Amniotic epithelial cell (primary cell): ENCODE data around the gene UBE2L3.
"Not testable (repeated sequence)": the region's sequence is repeated elsewhere in the genome, so short reads cannot be mapped to it uniquely, and the experiment has no call there.

Source experiments
- DNase-seq: peaks from one replicate; pipeline ENCODE4 v3.0.0-alpha.2; 2010; ENCODE audit warnings: low read depth

The UBE2L3 gene

GRCh38 chr22:21626735-21627469, 59.4 kb downstream of the UBE2L3 start:
- DNase-seq: no peak

- DNase-seq: no peak
Measured at GRCh38 chr22:21628386-21629254, 61.1 kb downstream of the UBE2L3 start.

- peak; percentile 87 for DNase-seq
Measured at GRCh38 chr22:21629255-21630149, 62.0 kb downstream of the UBE2L3 start, which contains the start of gene YDJC. Gene YDJC, minus strand, starts transcription at chr22:21630022. Its CDS starts 8 bp downstream, at chr22:21630014.

- no peak for DNase-seq
Measured at GRCh38 chr22:21631025-21631424, 63.5 kb downstream of the UBE2L3 start.

- no peak for DNase-seq
Measured at GRCh38 chr22:21632237-21632895, 64.9 kb downstream of the UBE2L3 start, which contains the start of gene CCDC116. Gene CCDC116, plus strand, starts transcription at chr22:21632760. Its CDS starts 422 bp downstream, at chr22:21633182.

GRCh38 chr22:21632931-21633330, 65.4 kb downstream of the UBE2L3 start:
- no peak for DNase-seq

GRCh38 chr22:21633481-21633880, 66.0 kb downstream of the UBE2L3 start:
- no peak for DNase-seq

- DNase-seq: no peak
Measured at GRCh38 chr22:21634081-21634480, 66.6 kb downstream of the UBE2L3 start.

GRCh38 chr22:21634844-21635243, 67.3 kb downstream of the UBE2L3 start:
- DNase-seq: no peak

- no peak for DNase-seq
Measured at GRCh38 chr22:21635771-21636510, 68.4 kb downstream of the UBE2L3 start.

GRCh38 chr22:21636629-21637218, 69.2 kb downstream of the UBE2L3 start:
- no peak for DNase-seq

- DNase-seq: not testable (repeated sequence)
Measured at GRCh38 chr22:21637450-21637849, 69.9 kb downstream of the UBE2L3 start.

- DNase-seq: no peak
Measured at GRCh38 chr22:21639359-21639758, 71.8 kb downstream of the UBE2L3 start.

- no peak for DNase-seq
Measured at GRCh38 chr22:21640810-21641209, 73.3 kb downstream of the UBE2L3 start.

- peak; percentile 50 for DNase-seq
Measured at GRCh38 chr22:21641417-21641788, 73.9 kb downstream of the UBE2L3 start.

- DNase-seq: peak; percentile 98
Measured at GRCh38 chr22:21641789-21642583, 74.5 kb downstream of the UBE2L3 start, which contains the start of gene SDF2L1. Gene SDF2L1, plus strand, starts transcription at chr22:21642302. Its CDS starts 35 bp downstream, at chr22:21642337.

- DNase-seq: peak; percentile 37
Measured at GRCh38 chr22:21642584-21643448, 75.3 kb downstream of the UBE2L3 start.
